HEK293 (cell line): ENCODE results near the gene SLC35E4.

Source experiments
- GLIS2 ChIP-seq: fragments of 450-650 bp; formaldehyde crosslinking; IDR thresholded peaks from 2 replicates; pipeline ENCODE4 v1.5.1; 2016; ENCODE audit warnings: missing biosample characterization, missing genetic modification characterization
- REST ChIP-seq: fragments of 450-650 bp; formaldehyde crosslinking; IDR thresholded peaks from 2 replicates; pipeline ENCODE4 v1.5.1; 2016; ENCODE audit warnings: missing biosample characterization, missing genetic modification characterization
- ZBTB20 ChIP-seq: fragments of 450-650 bp; formaldehyde crosslinking; IDR thresholded peaks from 2 replicates; pipeline ENCODE4 v1.5.1; 2016; ENCODE audit warnings: missing biosample characterization, missing genetic modification characterization
- ZNF175 ChIP-seq: fragments of 450-650 bp; formaldehyde crosslinking; IDR thresholded peaks from 2 replicates; pipeline ENCODE4 v1.5.1; 2016; ENCODE audit warnings: missing biosample characterization, missing genetic modification characterization
- ZNF211 ChIP-seq: fragments of 450-650 bp; formaldehyde crosslinking; IDR thresholded peaks from 2 replicates; pipeline ENCODE4 v1.5.1; 2016; ENCODE audit warnings: low read depth, missing biosample characterization, missing genetic modification characterization
- ZNF23 ChIP-seq: fragments of 450-650 bp; formaldehyde crosslinking; IDR thresholded peaks from 2 replicates; pipeline ENCODE4 v1.5.1; 2016; ENCODE audit warnings: missing biosample characterization, missing genetic modification characterization, borderline replicate concordance
- ZNF362 ChIP-seq: fragments of 450-650 bp; formaldehyde crosslinking; IDR thresholded peaks from 2 replicates; pipeline ENCODE4 v1.5.1; 2016; ENCODE audit warnings: missing biosample characterization, missing genetic modification characterization
- ZNF37A ChIP-seq: fragments of 450-650 bp; IDR thresholded peaks from 2 replicates; pipeline ENCODE4 v1.5.1; 2018; ENCODE audit warnings: missing biosample characterization, missing genetic modification characterization
- ZNF654 ChIP-seq: fragments of 450-650 bp; formaldehyde crosslinking; IDR thresholded peaks from 2 replicates; pipeline ENCODE4 v1.5.1; 2016; ENCODE audit warnings: low read depth, missing biosample characterization, missing genetic modification characterization
- ZNF660 ChIP-seq: fragments of 450-650 bp; IDR thresholded peaks from 2 replicates; pipeline ENCODE4 v1.5.1; 2018; ENCODE audit warnings: missing biosample characterization, mild to moderate bottlenecking, missing genetic modification characterization
- TF ChIP-seq, protein P1 (sequence below): fragments of 450-650 bp; formaldehyde crosslinking; IDR thresholded peaks from 2 replicates; pipeline ENCODE4 v1.5.1; 2016; ENCODE audit warnings: missing biosample characterization, missing genetic modification characterization, low read depth
- TF ChIP-seq, protein P2 (sequence below): fragments of 450-650 bp; formaldehyde crosslinking; IDR thresholded peaks from 2 replicates; pipeline ENCODE4 v1.5.1; 2016; ENCODE audit warnings: missing biosample characterization, missing genetic modification characterization
- TF ChIP-seq, protein P3 (sequence below): fragments of 450-650 bp; formaldehyde crosslinking; IDR thresholded peaks from 2 replicates; pipeline ENCODE4 v1.5.1; 2016; ENCODE audit warnings: missing biosample characterization, missing genetic modification characterization

GRCh38 chr22:30652852-30653251 lies 17.3 kb downstream of the SLC35E4 start:
- TF ChIP-seq, protein P1, sequence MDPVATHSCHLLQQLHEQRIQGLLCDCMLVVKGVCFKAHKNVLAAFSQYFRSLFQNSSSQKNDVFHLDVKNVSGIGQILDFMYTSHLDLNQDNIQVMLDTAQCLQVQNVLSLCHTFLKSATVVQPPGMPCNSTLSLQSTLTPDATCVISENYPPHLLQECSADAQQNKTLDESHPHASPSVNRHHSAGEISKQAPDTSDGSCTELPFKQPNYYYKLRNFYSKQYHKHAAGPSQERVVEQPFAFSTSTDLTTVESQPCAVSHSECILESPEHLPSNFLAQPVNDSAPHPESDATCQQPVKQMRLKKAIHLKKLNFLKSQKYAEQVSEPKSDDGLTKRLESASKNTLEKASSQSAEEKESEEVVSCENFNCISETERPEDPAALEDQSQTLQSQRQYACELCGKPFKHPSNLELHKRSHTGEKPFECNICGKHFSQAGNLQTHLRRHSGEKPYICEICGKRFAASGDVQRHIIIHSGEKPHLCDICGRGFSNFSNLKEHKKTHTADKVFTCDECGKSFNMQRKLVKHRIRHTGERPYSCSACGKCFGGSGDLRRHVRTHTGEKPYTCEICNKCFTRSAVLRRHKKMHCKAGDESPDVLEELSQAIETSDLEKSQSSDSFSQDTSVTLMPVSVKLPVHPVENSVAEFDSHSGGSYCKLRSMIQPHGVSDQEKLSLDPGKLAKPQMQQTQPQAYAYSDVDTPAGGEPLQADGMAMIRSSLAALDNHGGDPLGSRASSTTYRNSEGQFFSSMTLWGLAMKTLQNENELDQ (tag by site-specific recombination): no peak
- TF ChIP-seq ZBTB20 (no peak), ZNF175 (no peak), GLIS2 (no peak), ZNF660 (tag by site-specific recombination) (no peak), ZNF37A (no peak), ZNF211 (tag by site-specific recombination) (no peak), ZNF23 (no peak), REST (tag by site-specific recombination) (no peak), ZNF362 (no peak), ZNF654 (tag by site-specific recombination) (no peak)
- TF ChIP-seq, protein P2, sequence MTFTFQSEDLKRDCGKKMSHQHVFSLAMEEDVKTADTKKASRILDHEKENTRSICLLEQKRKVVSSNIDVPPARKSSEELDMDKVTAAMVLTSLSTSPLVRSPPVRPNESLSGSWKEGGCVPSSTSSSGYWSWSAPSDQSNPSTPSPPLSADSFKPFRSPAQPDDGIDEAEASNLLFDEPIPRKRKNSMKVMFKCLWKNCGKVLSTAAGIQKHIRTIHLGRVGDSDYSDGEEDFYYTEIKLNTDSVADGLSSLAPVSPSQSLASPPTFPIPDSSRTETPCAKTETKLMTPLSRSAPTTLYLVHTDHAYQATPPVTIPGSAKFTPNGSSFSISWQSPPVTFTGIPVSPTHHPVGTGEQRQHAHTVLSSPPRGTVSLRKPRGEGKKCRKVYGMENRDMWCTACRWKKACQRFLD (tag by site-specific recombination): no peak
- TF ChIP-seq, protein P3, sequence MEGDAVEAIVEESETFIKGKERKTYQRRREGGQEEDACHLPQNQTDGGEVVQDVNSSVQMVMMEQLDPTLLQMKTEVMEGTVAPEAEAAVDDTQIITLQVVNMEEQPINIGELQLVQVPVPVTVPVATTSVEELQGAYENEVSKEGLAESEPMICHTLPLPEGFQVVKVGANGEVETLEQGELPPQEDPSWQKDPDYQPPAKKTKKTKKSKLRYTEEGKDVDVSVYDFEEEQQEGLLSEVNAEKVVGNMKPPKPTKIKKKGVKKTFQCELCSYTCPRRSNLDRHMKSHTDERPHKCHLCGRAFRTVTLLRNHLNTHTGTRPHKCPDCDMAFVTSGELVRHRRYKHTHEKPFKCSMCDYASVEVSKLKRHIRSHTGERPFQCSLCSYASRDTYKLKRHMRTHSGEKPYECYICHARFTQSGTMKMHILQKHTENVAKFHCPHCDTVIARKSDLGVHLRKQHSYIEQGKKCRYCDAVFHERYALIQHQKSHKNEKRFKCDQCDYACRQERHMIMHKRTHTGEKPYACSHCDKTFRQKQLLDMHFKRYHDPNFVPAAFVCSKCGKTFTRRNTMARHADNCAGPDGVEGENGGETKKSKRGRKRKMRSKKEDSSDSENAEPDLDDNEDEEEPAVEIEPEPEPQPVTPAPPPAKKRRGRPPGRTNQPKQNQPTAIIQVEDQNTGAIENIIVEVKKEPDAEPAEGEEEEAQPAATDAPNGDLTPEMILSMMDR: no peak
